Panc1 (cell line): ENCODE results near the gene GPR65. TPM values are rescaled to one million over a fixed set of nuclear protein-coding genes. Genes with fewer than 3 reads are reported as not detected.

Experiments
- ATAC-seq: fragments of 200-7000 bp; cut with Tn5 transposase; 2 replicates; pipeline ENCODE4 v1.9.1; 2020; ENCODE audit warnings: mild to moderate bottlenecking, moderate library complexity
- BruUV-seq: library from RNA; stranded (reverse); fragments of 400-500 nt; replicated peaks from 2 replicates; lab custom pipeline; 2021; lab: Mats Ljungman, UMichigan
- CTCF ChIA-PET: fragments of 300-600 bp; sonication (Branson Sonifier 250); formaldehyde crosslinking; loops from one replicate; lab custom pipeline; 2022; ENCODE audit warnings: antibody characterized with exemption; lab: Charles Lee
- POLR2A ChIA-PET: fragments of 300-600 bp; sonication (Branson Sonifier 250); formaldehyde crosslinking; loops from one replicate; lab custom pipeline; 2022; ENCODE audit warnings: antibody characterized with exemption; lab: Charles Lee
- DNase-seq: peaks from one replicate; pipeline ENCODE4 v3.0.0-alpha.2; 2010; ENCODE audit warnings: low read depth, low spot score
- H3K27ac ChIP-seq: 2 replicates; pipeline ENCODE4 v1.5.1; 2011; ENCODE audit warnings: mild to moderate bottlenecking, low read length, inconsistent platforms
- H3K27me3 ChIP-seq: fragments of 200-500 bp; sonication (Bioruptor generic); 2 replicates; pipeline ENCODE4 v1.6.0; 2014; ENCODE audit warnings: low read length, inconsistent platforms; ENCODE audit not compliant: control insufficient read depth, insufficient read depth
- H3K36me3 ChIP-seq: fragments of 200-500 bp; sonication (Bioruptor generic); 2 replicates; pipeline ENCODE4 v1.5.1; 2014; ENCODE audit warnings: inconsistent platforms, mild to moderate bottlenecking, low read length, moderate library complexity; ENCODE audit not compliant: control insufficient read depth, insufficient read depth
- H3K4me1 ChIP-seq: 2 replicates; pipeline ENCODE4 v1.5.1; 2011; ENCODE audit warnings: inconsistent platforms, mild to moderate bottlenecking, low read length, moderate library complexity; ENCODE audit not compliant: control insufficient read depth, insufficient read depth
- H3K4me3 ChIP-seq, 2 experiments: 2 replicates each; pipeline ENCODE4 v1.5.1; 2011 to 2012; ENCODE audit warnings: low read depth in 2 of 2, low read length in 2 of 2, mild to moderate bottlenecking in 2 of 2, inconsistent platforms in 1 of 2, moderate library complexity in 1 of 2
- H3K9me3 ChIP-seq: fragments of 200-500 bp; sonication (Bioruptor generic); 2 replicates; pipeline ENCODE4 v1.5.1; 2014; ENCODE audit warnings: low read depth, mild to moderate bottlenecking, inconsistent platforms, low read length, moderate library complexity; ENCODE audit not compliant: control insufficient read depth, insufficient read depth
- POLR2AphosphoS5 ChIP-seq: IDR thresholded peaks from 2 replicates; pipeline ENCODE4 v1.6.1; 2012; ENCODE audit warnings: mild to moderate bottlenecking, low read depth, low read length, moderate library complexity
- REST ChIP-seq, 2 experiments: IDR thresholded peaks; 2 replicates each; pipeline ENCODE4 v1.6.1; 2011 to 2012; ENCODE audit warnings: low read depth in 2 of 2, control low read depth in 1 of 2, low read length in 1 of 2, mild to moderate bottlenecking in 1 of 2, moderate library complexity in 1 of 2; ENCODE audit not compliant: insufficient read depth in 1 of 2
- SIN3A ChIP-seq: IDR thresholded peaks from 2 replicates; pipeline ENCODE4 v1.6.1; 2012; ENCODE audit warnings: low read depth, mild to moderate bottlenecking, low read length, moderate library complexity, borderline replicate concordance; ENCODE audit not compliant: insufficient read depth
- TCF7L2 ChIP-seq: IDR thresholded peaks from 2 replicates; pipeline ENCODE4 v1.6.1; 2011; ENCODE audit warnings: mild to moderate bottlenecking, low read depth, low read length, inconsistent platforms
- in situ Hi-C: cut with HindIII; loops from 2 replicates; pipeline ENCODE4 v1.10.0; 2016; ENCODE audit warnings: low sequenced_read_pairs, low pct_unique_long_range_greater_than_20kb
- intact Hi-C: fragments of 100-400 bp; cut with micrococcal nuclease; formaldehyde crosslinking; loops from one replicate; pipeline ENCODE4 v1.10.0; 2022; ENCODE audit not compliant: unreplicated experiment
- total RNA-seq: library from RNA; stranded (reverse); gene quantifications from one replicate; pipeline ENCODE4 v1.2.1, GENCODE V29; 2021; ENCODE audit not compliant: unreplicated experiment
- TF ChIP-seq, protein P1 (sequence below): fragments of 450-650 bp; IDR thresholded peaks from 2 replicates; pipeline ENCODE4 v1.5.1; 2017; ENCODE audit warnings: mild to moderate bottlenecking

The GPR65 gene
- total RNA-seq, 1 experiment from 2014 or later, result not detected

DNA sequence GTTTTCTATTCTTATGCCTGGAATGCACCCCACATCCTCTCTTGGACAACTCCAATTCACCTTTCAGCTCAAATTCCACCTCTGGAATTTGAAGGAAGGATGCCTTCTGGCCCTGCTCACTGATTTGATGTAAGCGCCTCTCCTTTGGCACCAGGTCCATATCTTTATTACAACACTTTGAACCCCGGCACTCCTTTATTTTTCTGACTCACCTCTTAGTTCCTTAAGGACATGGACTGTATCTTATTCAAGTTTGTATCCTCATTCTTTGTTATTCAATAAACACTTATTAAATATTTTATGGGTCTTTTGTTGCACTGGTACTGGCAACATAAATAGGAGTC lies 15.0 kb upstream of the GPR65 start:
- H3K27me3 ChIP-seq, result no peaks in the 10 kb centered on the region
- H3K9me3 ChIP-seq, result no peaks in the 10 kb centered on the region
- CTCF ChIA-PET, result no interaction called here
- DNase-seq (no peak), ATAC-seq (no peak)
- TF ChIP-seq REST (IDR thresholded peaks at IDR 0.05; ENCODE audit: insufficient read depth in 1 of 2, low read depth in 2 of 2, low read length in 1 of 2) (no peak), TCF7L2 (no peak), SIN3A (no peak), POLR2AphosphoS5 (no peak)
- TF ChIP-seq, protein P1, sequence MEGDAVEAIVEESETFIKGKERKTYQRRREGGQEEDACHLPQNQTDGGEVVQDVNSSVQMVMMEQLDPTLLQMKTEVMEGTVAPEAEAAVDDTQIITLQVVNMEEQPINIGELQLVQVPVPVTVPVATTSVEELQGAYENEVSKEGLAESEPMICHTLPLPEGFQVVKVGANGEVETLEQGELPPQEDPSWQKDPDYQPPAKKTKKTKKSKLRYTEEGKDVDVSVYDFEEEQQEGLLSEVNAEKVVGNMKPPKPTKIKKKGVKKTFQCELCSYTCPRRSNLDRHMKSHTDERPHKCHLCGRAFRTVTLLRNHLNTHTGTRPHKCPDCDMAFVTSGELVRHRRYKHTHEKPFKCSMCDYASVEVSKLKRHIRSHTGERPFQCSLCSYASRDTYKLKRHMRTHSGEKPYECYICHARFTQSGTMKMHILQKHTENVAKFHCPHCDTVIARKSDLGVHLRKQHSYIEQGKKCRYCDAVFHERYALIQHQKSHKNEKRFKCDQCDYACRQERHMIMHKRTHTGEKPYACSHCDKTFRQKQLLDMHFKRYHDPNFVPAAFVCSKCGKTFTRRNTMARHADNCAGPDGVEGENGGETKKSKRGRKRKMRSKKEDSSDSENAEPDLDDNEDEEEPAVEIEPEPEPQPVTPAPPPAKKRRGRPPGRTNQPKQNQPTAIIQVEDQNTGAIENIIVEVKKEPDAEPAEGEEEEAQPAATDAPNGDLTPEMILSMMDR, result no peak
- no TSS peak for BruUV-seq
- no peaks in the 10 kb centered on the region for H3K36me3 ChIP-seq
- no peak overlapping the region for H3K4me3 ChIP-seq
- H3K4me1 ChIP-seq, result peaks cover 3% of the 10 kb centered on the region; the same call in 1 of the 2 replicates
- in situ Hi-C loops (no loop called here), intact Hi-C loops (no loop called here)
- no peak overlapping the region for H3K27ac ChIP-seq
- POLR2A ChIA-PET, result no interaction called here

DNA sequence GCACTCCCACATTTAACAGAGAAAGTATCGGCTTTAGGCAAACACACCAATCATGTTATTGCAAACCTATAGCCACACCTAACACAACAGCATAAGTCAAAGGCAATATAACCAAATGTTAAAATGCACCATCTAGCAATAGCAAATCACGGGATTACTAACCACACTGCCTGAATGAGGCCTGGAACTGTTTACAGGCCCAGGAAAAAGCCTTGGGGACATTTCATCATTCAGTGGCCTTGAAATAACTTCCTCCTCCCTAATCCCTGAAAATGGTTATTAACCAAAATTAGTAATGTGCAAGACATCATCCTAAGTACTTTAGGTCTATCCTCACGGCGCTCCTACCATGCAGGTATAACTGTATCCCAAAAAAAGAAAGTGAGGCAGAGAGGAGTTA lies 14.3 kb upstream of the GPR65 start:
- Histone ChIP-seq H3K9me3 (no peaks in the 10 kb centered on the region), H3K36me3 (no peaks in the 10 kb centered on the region), H3K4me3 (no peak overlapping the region), H3K27me3 (no peaks in the 10 kb centered on the region), H3K27ac (no peak overlapping the region), H3K4me1 (peaks cover 3% of the 10 kb centered on the region; the same call in 1 of the 2 replicates)
- intact Hi-C loops (no loop called here), in situ Hi-C loops (no loop called here)
- ChIA-PET POLR2A (no interaction called here), CTCF (no interaction called here)
- no peak for ATAC-seq
- BruUV-seq, result no TSS peak
- DNase-seq, result no peak
- no peak for TF ChIP-seq SIN3A
- no peak for TF ChIP-seq REST (IDR thresholded peaks at IDR 0.05; ENCODE audit: insufficient read depth in 1 of 2, low read depth in 2 of 2, low read length in 1 of 2)
- TF ChIP-seq, protein P1, result no peak
- TF ChIP-seq TCF7L2, result no peak
- TF ChIP-seq POLR2AphosphoS5, result no peak
